Endothelial cell of hepatic sinusoid (primary cell): ENCODE measurements around the gene SPECC1.

Experiments
- in situ Hi-C: cut with HindIII; loops from 2 replicates; pipeline ENCODE4 v1.10.0; 2017; ENCODE audit warnings: low sequenced_read_pairs

SPECC1 gene

GRCh38 chr17:20121359-20122253, 112.4 kb downstream of the SPECC1 start:
- in situ Hi-C loops = no loop called here

- in situ Hi-C loops = no loop called here
Measured at GRCh38 chr17:20122254-20122879, 113.2 kb downstream of the SPECC1 start.

- in situ Hi-C loops = no loop called here
Measured at GRCh38 chr17:20123209-20123608, 114.0 kb downstream of the SPECC1 start.

GRCh38 chr17:20125724-20126123, 116.6 kb downstream of the SPECC1 start:
- in situ Hi-C loops = no loop called here

- in situ Hi-C loops = no loop called here
Measured at GRCh38 chr17:20127360-20128035, 118.3 kb downstream of the SPECC1 start.

- in situ Hi-C loops = no loop called here
Measured at GRCh38 chr17:20128036-20128667, 119.0 kb downstream of the SPECC1 start.

GRCh38 chr17:20133517-20133916, 124.4 kb downstream of the SPECC1 start:
- in situ Hi-C loops = no loop called here

- in situ Hi-C loops = no loop called here
Measured at GRCh38 chr17:20141198-20141972, 132.2 kb downstream of the SPECC1 start.

GRCh38 chr17:20142268-20142667, 133.1 kb downstream of the SPECC1 start:
- in situ Hi-C loops = no loop called here

GRCh38 chr17:20143740-20144139, 134.6 kb downstream of the SPECC1 start:
- in situ Hi-C loops = no loop called here

- in situ Hi-C loops = no loop called here
Measured at GRCh38 chr17:20145567-20145966, 136.4 kb downstream of the SPECC1 start.

- in situ Hi-C loops = no loop called here
Measured at GRCh38 chr17:20149251-20149650, 140.1 kb downstream of the SPECC1 start.

- in situ Hi-C loops = no loop called here
Measured at GRCh38 chr17:20151174-20151573, 142.0 kb downstream of the SPECC1 start.

- in situ Hi-C loops = no loop called here
Measured at GRCh38 chr17:20153231-20153630, 144.1 kb downstream of the SPECC1 start.

GRCh38 chr17:20154286-20155000, 145.3 kb downstream of the SPECC1 start:
- in situ Hi-C loops = no loop called here

GRCh38 chr17:20155258-20156195, 146.4 kb downstream of the SPECC1 start:
- in situ Hi-C loops = no loop called here

- in situ Hi-C loops = no loop called here
Measured at GRCh38 chr17:20156196-20157000, 147.2 kb downstream of the SPECC1 start.

GRCh38 chr17:20157001-20157310, 147.8 kb downstream of the SPECC1 start:
- in situ Hi-C loops = no loop called here
